Measurements from ENCODE around the gene NCS1.
A peak's percentile ranks its signal among the peaks of the same experiment; 100 is the strongest.

Gene NCS1

GRCh38 chr9:130265431-130266235 lies 93.4 kb downstream of the NCS1 start, which contains the start of gene HMCN2:
Gene HMCN2 (plus strand): TSS chr9:130265760. CDS start chr9:130265879, 119 bp downstream.
- DNase-seq (ENCODE audit: low read depth) = peak; percentile 34
- no peak for TF ChIP-seq CTCF (IDR thresholded peaks at IDR 0.05; ENCODE audit: insufficient read depth, low read depth, low read length, missing control alignments)
- no peak within 1 kb of the TSS for H3K4me3 ChIP-seq (ENCODE audit: low read length)

- peak; percentile 45 for DNase-seq (ENCODE audit: low read depth)
- H3K4me3 ChIP-seq (ENCODE audit: low read length) = no peak overlapping the region
- no peak for TF ChIP-seq CTCF (IDR thresholded peaks at IDR 0.05; ENCODE audit: insufficient read depth, low read depth, low read length, missing control alignments)
Observed at GRCh38 chr9:130266236-130267098, 94.3 kb downstream of the NCS1 start.

GRCh38 chr9:130267930-130268329 lies 95.7 kb downstream of the NCS1 start:
- no peak for TF ChIP-seq CTCF (IDR thresholded peaks at IDR 0.05; ENCODE audit: insufficient read depth, low read depth, low read length, missing control alignments)
- no peak overlapping the region for H3K4me3 ChIP-seq (ENCODE audit: low read length)
- DNase-seq (ENCODE audit: low read depth) = no peak

- DNase-seq (ENCODE audit: low read depth) = no peak
- H3K4me3 ChIP-seq (ENCODE audit: low read length) = no peak overlapping the region
- TF ChIP-seq CTCF (IDR thresholded peaks at IDR 0.05; ENCODE audit: insufficient read depth, low read depth, low read length, missing control alignments) = no peak
Observed at GRCh38 chr9:130268521-130269211, 96.5 kb downstream of the NCS1 start.

- no peak overlapping the region for H3K4me3 ChIP-seq (ENCODE audit: low read length)
- DNase-seq (ENCODE audit: low read depth) = no peak
- TF ChIP-seq CTCF (IDR thresholded peaks at IDR 0.05; ENCODE audit: insufficient read depth, low read depth, low read length, missing control alignments) = no peak
Observed at GRCh38 chr9:130271473-130271872, 99.3 kb downstream of the NCS1 start.

- no peak for DNase-seq (ENCODE audit: low read depth)
- TF ChIP-seq CTCF (IDR thresholded peaks at IDR 0.05; ENCODE audit: insufficient read depth, low read depth, low read length, missing control alignments) = no peak
- no peak overlapping the region for H3K4me3 ChIP-seq (ENCODE audit: low read length)
Observed at GRCh38 chr9:130275156-130275555, 103.0 kb downstream of the NCS1 start.

Measured in epithelial cell of esophagus (primary cell).